KMS-11 (cell line): ENCODE measurements around the gene SART1.

ENCODE experiments used
- H2AFZ ChIP-seq: fragments of 200-600 bp; sonication (generic); 2 replicates; pipeline ENCODE4 v1.6.1; 2016; ENCODE audit warnings: antibody characterized with exemption, mixed run types, low read depth
- H3K27ac ChIP-seq: fragments of 200-600 bp; sonication (generic); 2 replicates; pipeline ENCODE4 v1.6.1; 2016; ENCODE audit warnings: mild to moderate bottlenecking, mixed run types
- H3K27me3 ChIP-seq: fragments of 200-600 bp; sonication (generic); 2 replicates; pipeline ENCODE4 v1.6.1; 2017; ENCODE audit warnings: mild to moderate bottlenecking, low read depth, mixed run types, moderate library complexity; ENCODE audit not compliant: insufficient read depth
- H3K36me3 ChIP-seq: fragments of 200-600 bp; sonication (generic); 2 replicates; pipeline ENCODE4 v1.6.1; 2017; ENCODE audit warnings: mild to moderate bottlenecking, mixed run types; ENCODE audit not compliant: insufficient read depth
- H3K4me1 ChIP-seq: fragments of 200-600 bp; sonication (generic); 2 replicates; pipeline ENCODE4 v1.6.1; 2016; ENCODE audit warnings: mild to moderate bottlenecking, low read depth, mixed run types; ENCODE audit not compliant: poor library complexity, severe bottlenecking
- H3K4me2 ChIP-seq: fragments of 200-600 bp; sonication (generic); 2 replicates; pipeline ENCODE4 v1.7.0; 2016; ENCODE audit warnings: mild to moderate bottlenecking, mixed run types
- H3K4me3 ChIP-seq: fragments of 200-600 bp; sonication (generic); IDR thresholded peaks from 2 replicates; pipeline ENCODE4 v1.6.1; 2017; ENCODE audit warnings: low read depth, low read length, mixed read lengths; ENCODE audit not compliant: insufficient read depth
- H3K79me2 ChIP-seq: fragments of 200-600 bp; sonication (generic); 2 replicates; pipeline ENCODE4 v1.6.1; 2016; ENCODE audit warnings: low read depth, mixed run types; ENCODE audit not compliant: insufficient read depth
- H3K9ac ChIP-seq: fragments of 200-600 bp; sonication (generic); 2 replicates; pipeline ENCODE4 v1.6.1; 2016; ENCODE audit warnings: mild to moderate bottlenecking, mixed run types
- H4K20me1 ChIP-seq: fragments of 200-600 bp; sonication (generic); 2 replicates; pipeline ENCODE4 v1.6.1; 2016; ENCODE audit warnings: mild to moderate bottlenecking, mixed run types; ENCODE audit not compliant: insufficient read depth
- CTCF ChIP-seq: fragments of 200-600 bp; sonication (generic); conservative IDR thresholded peaks from 2 replicates; pipeline ENCODE4 v1.6.1; 2017; ENCODE audit warnings: low read depth, mild to moderate bottlenecking, antibody characterized with exemption, low read length, moderate library complexity, mixed read lengths

Gene SART1

GRCh38 chr11:65918211-65919140 is 43.1 kb upstream of the SART1 start, which contains the start of gene C11orf68:
Gene C11orf68 (minus strand): TSS chr11:65919062. CDS start chr11:65919031, 31 bp downstream.
- Histone ChIP-seq H3K9ac (peak within 1 kb of the TSS; percentile 82), H4K20me1 (no peaks in the 10 kb centered on the region), H3K36me3 (no peaks in the 10 kb centered on the region), H3K27ac (peak within 1 kb of the TSS; percentile 56), H3K27me3 (no peaks in the 10 kb centered on the region), H3K79me2 (peaks cover 13% of the 10 kb centered on the region; the same call in 1 of the 2 replicates), H3K4me3 (no peak within 1 kb of the TSS), H3K4me2 (peak within 1 kb of the TSS; percentile 96), H3K4me1 (peaks cover 18% of the 10 kb centered on the region), H2AFZ (peak within 1 kb of the TSS; percentile 64)
- TF ChIP-seq CTCF: no peak

DNA sequence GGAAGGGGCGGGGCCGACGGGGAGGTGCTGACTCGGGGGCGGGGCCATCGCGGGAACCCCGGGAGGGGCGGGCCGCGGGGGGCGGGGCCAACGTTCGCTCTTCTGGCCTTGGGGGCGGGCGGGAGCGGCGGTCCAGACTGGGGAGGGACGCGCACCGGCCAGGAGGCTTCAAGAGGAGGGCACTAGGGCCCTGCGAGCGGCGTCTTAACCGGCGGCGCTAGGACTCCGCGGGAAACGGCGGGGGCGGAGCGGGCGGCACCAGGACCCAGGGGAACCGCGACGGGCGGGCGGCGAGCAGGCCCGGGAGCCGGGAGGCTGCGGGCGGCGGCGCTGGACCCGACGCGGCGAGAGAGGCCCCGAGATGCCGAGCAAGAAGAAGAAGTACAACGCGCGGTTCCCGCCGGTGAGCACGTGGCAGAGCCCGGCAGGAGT is 42.4 kb upstream of the SART1 start, which contains the start of gene DRAP1:
TSS of gene DRAP1 (plus strand) at position 286 of the 432 bp plus-strand sequence. CDS start at position 362, 76 bp downstream.
- Histone ChIP-seq H3K36me3 (no peaks in the 10 kb centered on the region), H4K20me1 (no peaks in the 10 kb centered on the region), H3K4me1 (peaks cover 14% of the 10 kb centered on the region), H3K4me3 (no peak within 1 kb of the TSS), H3K4me2 (peak within 1 kb of the TSS; percentile 96), H3K79me2 (peaks cover 13% of the 10 kb centered on the region; the same call in 1 of the 2 replicates), H3K27ac (peak within 1 kb of the TSS; percentile 56), H2AFZ (peak within 1 kb of the TSS; percentile 64), H3K9ac (peak within 1 kb of the TSS; percentile 82), H3K27me3 (no peaks in the 10 kb centered on the region)
- no peak for TF ChIP-seq CTCF

- Histone ChIP-seq H3K27me3 (no peaks in the 10 kb centered on the region), H3K36me3 (no peaks in the 10 kb centered on the region), H3K9ac (peak overlapping the region; percentile 44), H2AFZ (peak overlapping the region; percentile 64), H3K4me1 (peaks cover 14% of the 10 kb centered on the region), H3K27ac (no peak overlapping the region), H4K20me1 (no peaks in the 10 kb centered on the region), H3K4me2 (peak overlapping the region; percentile 96), H3K4me3 (no peak overlapping the region), H3K79me2 (peaks cover 13% of the 10 kb centered on the region; the same call in 1 of the 2 replicates)
- TF ChIP-seq CTCF: no peak
Measured at GRCh38 chr11:65919573-65920371, 41.8 kb upstream of the SART1 start.

DNA sequence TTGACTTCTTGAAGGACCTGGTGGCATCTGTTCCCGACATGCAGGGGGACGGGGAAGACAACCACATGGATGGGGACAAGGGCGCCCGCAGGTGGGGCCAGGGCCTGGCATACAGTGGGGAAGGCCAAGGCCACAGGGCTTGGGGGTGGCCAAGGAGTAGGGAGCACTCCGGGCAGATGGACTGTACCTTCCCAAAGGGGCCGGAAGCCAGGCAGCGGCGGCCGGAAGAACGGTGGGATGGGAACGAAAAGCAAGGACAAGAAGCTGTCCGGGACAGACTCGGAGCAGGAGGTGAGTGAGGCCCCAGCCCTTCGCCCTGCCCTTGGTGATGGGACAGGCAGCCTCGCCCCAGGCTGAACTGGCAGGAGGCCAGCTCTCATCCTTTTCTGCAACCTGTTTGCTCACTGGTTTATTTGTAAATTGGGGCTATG is 41.1 kb upstream of the SART1 start:
- Histone ChIP-seq H3K36me3 (no peaks in the 10 kb centered on the region), H3K27me3 (no peaks in the 10 kb centered on the region), H3K4me2 (peak overlapping the region; percentile 96), H3K4me3 (no peak overlapping the region), H3K27ac (no peak overlapping the region), H3K79me2 (peaks cover 13% of the 10 kb centered on the region; the same call in 1 of the 2 replicates), H4K20me1 (no peaks in the 10 kb centered on the region), H3K4me1 (peaks cover 14% of the 10 kb centered on the region), H2AFZ (no peak overlapping the region), H3K9ac (peak overlapping the region; percentile 44; the same call in 1 of the 2 replicates)
- TF ChIP-seq CTCF: no peak
